Activated T-cell treated with anti-CD3 and anti-CD28 coated beads, Interleukin-2, amount 50 U/mL, for 1 hour (primary cell): ENCODE measurements around the gene RIPPLY2.
"Not testable (repeated sequence)": the region's sequence is repeated elsewhere in the genome, so short reads cannot be mapped to it uniquely, and the experiment has no call there.

Experiments
- DNase-seq: peaks from one replicate; pipeline ENCODE4 v3.0.0-alpha.2; 2020

Gene RIPPLY2

DNA sequence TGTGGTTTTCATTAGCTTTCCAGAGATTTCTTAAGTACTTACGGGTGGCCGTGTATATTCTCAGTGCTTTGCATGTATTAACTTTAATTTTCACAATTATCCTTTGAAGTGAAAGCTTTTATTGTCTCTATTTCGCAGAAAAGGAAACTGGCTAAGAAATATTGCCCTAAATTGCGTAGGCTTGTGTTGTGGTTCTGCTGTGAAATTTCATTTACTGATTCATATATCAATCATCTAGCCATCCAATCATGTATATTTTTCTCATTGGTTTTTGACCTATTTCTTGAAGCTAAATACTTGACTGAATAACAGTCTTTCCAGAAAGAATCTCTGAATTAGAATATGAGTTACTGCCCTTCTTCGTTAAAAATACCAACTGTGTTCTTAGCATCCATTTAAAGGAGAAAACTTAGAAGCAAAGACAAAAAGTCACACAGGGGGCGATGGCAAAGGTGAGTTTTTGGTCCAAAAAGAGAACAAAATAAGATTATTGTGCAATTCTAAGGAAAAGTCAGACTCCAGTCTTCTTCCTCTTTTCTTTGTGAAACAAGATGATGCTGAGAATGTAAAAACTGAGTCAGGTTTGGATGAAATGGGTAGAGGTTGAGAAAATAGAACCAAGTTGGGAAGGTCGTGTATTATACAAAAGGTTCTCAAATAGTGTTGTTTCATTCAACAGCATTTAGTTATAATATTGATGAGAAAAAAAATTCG lies 7.8 kb downstream of the RIPPLY2 start:
- no peak for DNase-seq

DNA sequence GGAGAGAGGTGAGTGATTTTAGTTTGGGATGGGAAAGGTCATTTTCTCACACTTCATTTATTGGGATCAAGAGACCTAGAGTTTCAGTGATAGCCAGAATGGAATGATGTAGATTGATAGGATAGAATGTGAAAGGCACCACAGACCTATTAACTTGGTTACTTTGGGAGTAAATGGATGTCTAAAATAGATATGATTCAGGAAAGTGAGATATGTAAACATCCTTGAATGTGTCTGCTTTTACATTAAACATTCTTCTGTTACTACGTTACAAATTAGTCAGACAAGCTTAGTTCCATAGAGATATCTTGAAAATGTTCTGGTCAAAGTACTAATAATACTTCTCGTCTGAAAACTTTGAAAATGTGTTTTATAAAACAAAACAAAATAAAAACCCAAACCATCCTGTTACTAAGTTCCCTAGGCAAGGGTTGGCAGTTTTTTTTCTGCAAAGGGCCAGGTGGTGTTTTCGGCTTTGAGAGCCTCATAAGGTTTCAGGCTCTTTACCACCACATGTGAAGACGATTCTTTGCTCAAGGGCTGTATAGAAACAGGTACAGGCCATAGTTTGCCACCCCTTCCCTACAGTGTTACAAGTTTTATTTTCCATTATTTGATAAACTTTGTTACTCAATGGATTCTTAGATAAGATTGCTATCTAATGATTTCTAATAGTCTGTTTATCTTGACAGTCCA lies 9.8 kb downstream of the RIPPLY2 start:
- DNase-seq: no peak

DNA sequence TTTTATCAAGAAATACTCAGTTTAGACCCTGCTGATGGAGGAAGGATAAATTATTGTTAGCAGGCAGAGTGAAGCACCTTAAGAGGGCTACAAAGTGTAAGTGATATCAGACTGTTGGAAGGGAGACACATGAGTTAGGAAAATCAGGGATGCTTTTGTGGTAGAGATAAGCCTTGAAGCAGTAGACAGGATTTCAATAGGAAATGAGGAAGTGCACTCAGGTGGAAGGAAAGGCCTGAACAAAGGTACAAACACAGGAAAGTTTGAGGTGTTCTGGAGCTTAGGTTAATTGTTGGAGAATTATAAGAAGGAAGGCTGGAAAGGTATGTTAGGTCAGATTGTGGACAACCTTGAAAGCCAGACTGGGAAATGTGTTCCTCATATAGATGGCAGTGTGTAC lies 13.9 kb downstream of the RIPPLY2 start:
- no peak for DNase-seq

DNA sequence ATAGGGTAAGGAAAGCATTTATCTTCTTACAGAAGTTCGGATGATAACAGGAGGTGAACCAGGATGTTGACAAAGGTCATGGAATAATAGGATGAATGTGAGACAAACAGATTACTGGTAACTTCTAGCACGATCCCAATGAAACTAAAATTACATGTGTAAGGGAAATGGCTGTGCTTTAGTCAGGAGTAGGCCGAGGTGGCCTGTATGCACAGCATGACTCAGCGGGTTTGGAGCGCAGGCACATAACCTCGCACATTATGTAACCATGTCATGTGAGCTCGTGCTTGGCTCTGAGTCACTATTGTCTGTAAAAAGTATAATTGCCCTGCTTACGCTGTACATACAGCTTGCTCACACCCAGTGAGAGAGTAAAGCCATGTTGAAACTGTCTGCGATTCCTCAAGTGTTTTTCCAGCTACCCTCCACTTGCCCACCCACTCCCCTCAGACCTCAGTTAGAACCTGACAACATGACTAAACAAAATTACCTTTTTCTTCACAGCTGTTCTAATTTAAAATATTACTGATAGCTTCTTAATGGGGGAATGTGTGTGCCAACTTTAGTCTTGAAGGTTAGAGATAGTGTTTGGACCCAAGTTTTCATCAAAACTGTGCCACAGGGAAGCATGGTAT lies 14.5 kb downstream of the RIPPLY2 start:
- DNase-seq: no peak

DNA sequence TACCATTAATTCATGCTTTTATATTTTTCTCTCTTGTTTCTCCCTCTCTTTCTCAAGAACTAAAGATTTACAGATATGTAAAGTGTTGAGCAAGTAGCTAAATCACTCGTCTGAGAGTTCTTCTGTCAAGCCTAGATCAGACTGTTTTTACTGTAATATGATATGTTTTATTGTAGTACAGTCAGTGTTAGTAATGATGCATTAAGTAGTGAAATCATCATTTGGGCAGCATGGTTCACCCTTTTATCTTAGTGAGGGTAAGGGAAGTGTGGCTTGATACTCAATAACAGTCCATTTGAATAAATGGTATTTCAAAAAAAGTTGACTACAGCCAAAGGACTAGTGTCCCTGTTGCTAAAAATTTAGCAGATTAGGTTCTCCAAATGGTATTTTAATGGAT lies 15.5 kb downstream of the RIPPLY2 start:
- no peak for DNase-seq

DNA sequence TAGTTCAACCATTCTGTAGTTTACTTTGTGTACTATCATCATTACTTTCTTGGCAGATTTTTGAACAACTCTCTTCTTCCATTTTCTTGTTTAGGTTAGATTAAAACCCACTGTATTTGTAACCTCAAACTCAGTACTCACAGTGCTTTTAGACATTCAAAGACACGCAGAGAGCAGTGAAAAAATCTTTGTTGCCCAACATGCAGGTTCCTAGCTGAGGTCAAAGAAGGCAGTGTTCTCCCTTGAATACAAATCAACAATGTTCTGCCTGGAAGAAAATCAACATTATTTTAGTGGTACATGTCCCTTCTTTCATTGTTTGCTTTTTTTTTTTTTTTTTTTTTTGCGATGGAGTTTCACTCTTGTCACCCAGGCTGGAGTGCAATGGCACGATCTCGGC lies 17.5 kb downstream of the RIPPLY2 start:
- DNase-seq: no peak

DNA sequence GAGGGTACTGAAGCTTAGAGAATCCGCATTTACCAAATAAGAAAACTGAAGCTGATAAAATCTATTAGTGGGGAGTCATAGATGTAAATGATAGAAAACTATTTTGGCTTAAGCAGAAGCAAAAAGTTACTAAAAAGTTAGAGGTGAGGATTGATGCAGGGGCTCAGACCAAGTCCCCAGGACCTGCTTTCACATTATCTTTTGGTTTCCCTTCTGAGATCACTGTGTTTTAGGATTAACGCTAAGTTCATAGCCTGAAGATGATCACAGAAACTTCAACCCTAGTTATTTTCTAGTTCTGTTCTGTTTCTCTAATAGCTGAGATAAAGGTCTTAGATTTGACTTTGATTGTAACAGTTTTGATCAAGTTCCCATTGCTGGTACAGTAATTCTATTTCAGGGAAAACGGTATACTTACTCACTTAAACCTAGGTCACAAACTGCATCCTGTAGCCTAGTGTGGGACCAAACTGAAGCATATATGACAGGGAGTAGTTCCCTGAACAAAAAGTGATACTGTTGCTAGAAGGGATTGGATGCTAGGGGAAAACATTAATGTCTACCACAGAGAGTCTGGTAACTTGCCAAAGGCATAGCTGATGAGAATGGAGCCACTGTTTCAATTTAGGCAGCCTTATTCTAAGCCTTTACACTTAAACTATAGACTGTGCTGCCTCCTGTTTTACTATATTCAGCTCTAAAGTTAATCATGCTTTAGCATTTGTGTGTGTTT lies 19.4 kb downstream of the RIPPLY2 start:
- DNase-seq: no peak

DNA sequence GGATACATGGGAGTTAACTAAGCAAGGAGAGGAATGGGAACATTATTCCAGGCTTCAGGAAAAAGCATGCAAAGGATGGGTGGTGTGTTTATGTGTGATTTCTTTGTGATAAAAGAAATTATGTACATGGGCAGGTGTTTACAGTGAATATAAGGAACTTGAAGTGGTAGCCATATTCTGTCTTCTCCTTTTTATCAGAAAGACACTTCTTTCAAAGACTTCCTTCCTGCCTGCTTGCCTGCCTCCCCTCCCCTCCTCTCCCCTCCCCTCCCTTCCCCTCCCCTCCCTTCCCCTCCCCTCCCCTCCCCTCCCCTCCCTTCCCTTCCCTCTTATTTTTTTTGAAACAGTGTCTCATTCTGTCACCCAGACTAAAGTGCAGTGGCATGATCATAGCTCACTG lies 20.7 kb downstream of the RIPPLY2 start:
- DNase-seq: no peak

DNA sequence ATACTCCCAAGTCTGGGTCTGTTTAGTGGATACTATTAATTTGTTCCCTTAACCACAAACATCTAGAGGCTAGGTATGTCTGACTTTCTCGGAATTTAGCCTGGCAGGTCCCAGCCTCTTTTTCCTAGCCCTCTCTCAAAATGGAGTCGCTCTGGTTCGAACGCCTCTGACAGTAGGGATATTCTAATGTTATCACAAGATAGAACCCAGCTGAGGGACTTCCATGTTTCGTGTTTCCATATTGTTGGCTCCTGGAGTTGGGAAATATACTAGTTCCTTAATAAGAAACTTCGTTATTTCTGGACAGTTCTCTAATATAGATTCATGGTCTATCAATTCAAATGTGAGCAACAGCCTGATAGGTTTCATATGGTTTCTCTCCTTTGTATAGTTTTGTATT lies 22.7 kb downstream of the RIPPLY2 start:
- no peak for DNase-seq

DNA sequence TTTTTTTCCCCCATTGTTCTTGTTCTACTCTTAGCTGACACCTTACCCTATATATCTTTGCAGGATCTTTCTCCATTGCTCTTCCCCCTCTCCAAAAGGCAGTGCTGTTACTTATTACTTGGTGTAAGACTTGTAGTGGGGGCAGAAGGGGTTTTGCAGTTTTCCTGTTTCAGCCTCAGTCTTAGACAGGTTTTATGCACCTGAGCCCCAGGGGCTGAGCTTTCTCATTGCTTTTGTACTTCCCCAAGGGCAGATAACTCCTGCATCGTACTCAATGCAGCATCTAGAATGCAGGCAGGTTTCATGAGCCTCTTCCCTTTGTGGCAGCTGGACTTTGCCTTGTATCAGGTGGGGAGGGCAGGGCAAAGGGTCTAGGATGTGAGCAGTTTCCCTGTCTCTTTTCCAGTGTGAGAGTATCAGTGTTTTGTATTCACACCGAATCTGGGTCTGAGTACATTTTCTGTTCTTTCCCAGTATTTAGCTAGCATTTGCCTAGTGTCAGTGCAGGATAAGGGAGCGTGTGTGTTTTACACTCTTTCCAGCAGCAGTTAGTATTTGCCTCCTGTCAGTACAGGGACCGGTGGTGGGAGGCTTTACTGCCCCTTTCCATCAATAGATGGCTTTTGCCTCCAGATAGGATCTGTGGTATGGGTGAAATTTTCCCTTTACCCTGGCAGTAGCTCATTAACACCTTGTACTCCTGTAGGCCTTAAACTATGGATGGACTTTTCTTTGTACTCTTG lies 25.9 kb downstream of the RIPPLY2 start:
- no peak for DNase-seq

DNA sequence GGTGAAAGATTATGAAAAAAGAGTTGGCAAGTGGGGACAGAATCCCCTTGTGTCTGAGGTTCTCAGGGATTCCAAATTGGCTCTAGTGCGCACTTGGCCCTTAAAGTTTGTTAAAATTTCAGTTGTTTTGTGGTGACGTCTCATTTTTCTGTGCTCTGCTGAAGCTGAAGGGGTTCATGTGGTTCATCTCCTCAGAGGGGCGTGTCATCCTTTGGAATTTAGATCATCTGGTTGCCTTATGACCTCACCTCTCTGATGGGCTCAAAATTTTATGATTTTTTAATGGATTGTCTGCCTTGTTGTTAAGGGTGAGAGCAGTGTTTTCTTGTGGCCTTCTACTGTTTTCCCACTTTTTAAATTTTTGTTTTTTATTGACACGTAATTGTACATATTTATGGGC lies 26.6 kb downstream of the RIPPLY2 start:
- DNase-seq: no peak

DNA sequence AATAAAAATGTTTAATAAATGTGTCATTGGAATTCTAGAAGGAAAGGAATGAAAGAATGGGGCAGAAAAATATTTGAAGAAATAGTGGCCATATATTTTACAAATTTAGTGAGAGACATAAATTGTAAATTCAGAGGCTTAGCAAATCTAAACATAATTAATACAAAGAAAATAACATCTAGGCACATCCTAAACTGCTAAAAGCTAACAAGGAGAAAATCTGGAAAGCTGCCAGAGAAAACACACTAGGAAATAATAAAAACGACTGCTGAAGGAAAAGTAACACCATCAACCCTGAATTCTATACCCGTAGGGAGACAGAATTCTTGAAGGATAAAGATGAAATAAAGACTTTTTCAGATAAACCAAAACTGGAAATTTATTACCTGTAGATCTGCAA lies 30.1 kb downstream of the RIPPLY2 start:
- no peak for DNase-seq

DNA sequence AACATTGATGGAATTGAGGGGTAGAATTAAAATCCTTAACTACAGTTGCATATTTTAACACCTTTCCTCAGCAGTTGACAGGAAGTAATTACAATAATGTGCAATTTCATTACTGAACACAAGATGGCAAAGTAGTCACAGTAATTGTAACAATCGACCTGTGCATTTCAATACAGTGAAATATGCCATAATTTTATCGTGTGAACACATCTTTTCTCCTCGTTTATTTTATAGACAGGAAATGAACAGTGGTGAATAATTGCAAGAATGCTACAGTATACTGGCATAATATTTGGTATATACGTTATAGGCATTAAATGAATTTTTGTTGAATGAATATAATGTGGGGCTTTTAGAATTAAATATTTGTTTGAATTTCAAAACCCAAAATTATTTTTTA lies 31.4 kb downstream of the RIPPLY2 start:
- DNase-seq: no peak

DNA sequence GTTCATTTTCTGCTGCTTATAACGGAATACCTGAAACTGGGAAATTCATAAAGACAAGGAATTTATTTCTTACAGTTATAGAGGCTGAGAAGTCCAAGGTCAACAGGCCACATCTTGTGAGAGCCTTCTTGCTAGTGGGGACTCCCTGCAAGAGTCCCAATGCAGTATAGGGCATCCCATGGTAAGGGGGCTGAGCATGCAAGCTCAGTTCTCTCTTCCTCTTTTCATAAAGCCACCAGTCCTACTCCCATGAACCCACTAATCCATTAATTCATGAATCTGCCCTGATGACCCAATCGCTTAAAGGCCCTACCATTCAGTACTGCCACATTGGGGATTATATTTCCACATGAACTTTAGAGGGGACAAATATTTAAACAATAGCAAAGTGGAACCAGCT lies 32.8 kb downstream of the RIPPLY2 start:
- DNase-seq: no peak

DNA sequence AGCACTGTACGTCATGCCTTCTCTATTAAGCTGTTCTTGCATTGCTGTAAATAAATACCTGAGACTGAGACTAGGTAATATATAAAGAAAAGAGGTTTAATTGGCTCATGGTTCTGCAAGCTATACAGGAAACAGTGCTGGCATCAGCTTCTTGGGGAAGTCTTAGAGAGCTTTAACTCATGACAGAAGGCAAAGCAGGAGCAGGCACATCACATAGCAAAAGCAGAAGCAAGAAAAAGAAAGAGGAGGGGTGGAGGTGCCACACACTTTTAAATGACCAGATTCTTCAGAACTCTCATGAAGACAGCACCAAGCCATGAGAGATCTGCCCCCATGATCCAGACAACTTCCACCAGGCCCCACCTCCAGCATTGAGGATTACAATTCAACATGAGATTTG lies 36.5 kb downstream of the RIPPLY2 start:
- DNase-seq: no peak

DNA sequence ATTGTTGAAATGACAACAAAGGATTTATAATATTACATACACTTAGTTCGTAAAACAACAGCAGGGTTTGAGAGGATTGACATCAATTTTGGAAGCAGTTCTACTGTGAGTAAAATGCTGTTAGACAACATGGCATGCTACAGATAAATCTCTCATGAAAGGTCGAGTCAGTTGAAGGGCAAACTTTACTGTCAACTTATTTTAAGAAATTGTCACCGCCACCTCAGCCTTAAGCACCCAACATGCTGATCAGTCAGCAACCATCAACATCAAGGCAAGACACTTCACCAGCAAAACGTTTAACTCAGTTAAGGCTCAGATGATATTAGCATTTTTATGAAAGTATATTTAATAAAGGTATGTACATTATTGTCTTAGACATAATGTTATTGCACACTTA lies 37.4 kb downstream of the RIPPLY2 start:
- no peak for DNase-seq

DNA sequence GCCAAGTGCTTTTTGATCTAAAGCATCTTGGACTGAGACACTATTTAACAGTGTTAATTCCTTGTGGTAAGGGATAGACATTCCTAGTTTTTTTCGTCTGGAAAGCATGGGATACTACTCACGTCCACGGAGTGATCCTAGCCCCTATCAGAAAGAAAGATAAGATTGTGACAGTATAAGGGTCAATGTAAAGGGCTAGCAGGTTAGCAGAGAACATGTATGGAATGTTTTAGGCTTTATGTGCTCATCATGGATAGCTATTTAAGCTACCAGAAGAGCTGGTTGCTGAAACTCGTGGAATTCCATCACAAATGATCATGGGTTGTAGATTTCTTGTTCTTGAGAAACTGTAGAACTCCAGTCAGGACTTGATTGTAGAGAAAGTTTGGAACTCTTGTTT lies 38.4 kb downstream of the RIPPLY2 start:
- no peak for DNase-seq

DNA sequence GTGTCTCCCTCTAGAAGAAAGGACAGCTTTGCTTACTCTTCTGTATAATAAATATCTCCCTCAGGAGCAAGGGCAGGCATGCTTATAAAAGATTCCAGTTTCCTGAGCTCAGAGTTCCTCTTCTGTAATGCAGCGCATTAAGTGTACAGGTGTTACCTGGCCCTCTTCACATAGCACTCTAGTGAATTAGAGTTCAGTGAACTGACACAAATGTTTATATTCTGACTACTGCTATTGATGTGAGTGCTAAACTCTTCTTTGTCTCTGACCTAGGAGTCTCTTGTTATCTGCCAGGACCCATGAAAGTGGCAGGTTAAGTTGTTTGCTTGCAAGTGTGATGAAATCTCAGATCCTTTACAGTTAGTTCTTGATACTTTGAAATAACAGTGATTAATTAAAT lies 39.9 kb downstream of the RIPPLY2 start:
- no peak for DNase-seq

DNA sequence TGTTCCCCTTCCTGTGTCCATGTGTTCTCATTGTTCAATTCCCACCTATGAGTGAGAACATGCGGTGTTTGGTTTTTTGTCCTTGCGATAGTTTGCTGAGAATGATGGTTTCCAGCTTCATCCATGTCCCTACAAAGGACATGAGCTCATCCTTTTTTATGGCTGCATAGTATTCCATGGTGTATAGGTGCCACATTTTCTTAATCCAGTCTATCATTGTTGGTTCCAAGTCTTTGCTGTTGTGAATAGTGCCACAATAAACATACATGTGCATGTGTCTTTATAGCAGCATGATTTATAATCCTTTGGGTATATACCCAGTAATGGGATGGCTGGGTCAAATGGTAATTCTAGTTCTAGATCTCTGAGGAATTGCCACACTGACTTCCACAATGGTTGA lies 43.9 kb downstream of the RIPPLY2 start:
- DNase-seq: not testable (repeated sequence)

DNA sequence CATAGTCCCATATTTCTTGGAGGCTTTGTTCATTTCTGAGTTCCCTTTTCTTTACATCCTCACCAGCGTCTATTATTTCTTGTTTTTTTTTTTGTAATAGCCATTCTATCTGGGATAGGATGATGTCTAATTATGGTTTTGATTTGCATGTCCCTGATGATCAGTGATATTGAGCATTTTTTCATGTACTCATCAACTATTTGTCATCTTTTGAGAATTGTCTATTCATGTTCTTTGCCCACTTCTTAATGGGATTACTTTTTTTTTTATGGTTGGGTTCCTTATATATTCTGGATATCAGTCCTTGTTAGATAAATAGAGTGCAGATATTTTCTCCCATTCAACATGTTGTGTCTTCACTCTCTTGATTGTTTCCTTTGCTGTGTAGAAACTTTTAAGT lies 48.5 kb downstream of the RIPPLY2 start:
- DNase-seq: no peak

DNA sequence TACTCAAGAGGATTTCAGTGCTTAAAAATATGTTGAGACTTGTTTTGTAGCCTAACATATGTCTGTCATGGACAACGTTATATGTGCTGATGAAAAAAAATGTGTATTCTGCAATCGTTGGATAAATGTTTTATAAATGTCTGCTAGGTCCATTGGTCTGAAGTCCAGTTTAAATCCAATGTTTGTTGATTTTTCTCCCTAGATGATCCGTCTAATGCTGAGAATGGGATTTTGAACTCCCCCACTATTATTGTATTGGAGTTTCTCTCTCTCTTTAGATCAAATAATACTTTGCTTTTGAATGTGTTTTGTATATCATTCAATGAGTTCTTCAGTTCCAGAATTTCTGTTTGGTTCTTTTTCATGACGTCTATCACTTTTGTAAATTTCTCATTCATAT lies 51.2 kb downstream of the RIPPLY2 start:
- DNase-seq: no peak

DNA sequence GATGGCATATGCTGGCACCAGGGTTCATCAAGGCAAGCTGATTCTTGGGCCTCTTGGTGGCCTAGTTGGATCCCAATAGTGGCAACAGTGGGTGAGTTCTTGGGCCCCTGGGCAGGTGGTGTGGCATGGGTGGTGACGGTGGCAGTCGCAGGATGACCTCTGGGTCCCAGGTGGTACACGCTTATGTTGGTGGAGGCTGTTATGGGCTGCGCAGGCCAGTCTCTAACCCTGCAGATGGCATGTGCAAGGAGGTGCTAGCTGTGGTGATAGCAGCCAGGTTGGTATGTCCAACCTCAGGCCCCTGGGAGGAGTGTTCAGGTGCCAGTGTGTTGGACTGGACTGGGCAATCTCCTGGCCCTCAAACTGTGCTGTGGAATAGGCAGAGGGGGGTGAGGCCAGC lies 52.5 kb downstream of the RIPPLY2 start:
- DNase-seq: no peak
